EH (cell line): ENCODE results near the gene ZFYVE28.

Experiments
- DNase-seq: peaks from one replicate; pipeline ENCODE4 v3.0.0-alpha.2; 2015; ENCODE audit warnings: low read depth

The ZFYVE28 gene

GRCh38 chr4:2258091-2259035 lies 160.1 kb downstream of the ZFYVE28 start:
- DNase-seq = no peak

DNA sequence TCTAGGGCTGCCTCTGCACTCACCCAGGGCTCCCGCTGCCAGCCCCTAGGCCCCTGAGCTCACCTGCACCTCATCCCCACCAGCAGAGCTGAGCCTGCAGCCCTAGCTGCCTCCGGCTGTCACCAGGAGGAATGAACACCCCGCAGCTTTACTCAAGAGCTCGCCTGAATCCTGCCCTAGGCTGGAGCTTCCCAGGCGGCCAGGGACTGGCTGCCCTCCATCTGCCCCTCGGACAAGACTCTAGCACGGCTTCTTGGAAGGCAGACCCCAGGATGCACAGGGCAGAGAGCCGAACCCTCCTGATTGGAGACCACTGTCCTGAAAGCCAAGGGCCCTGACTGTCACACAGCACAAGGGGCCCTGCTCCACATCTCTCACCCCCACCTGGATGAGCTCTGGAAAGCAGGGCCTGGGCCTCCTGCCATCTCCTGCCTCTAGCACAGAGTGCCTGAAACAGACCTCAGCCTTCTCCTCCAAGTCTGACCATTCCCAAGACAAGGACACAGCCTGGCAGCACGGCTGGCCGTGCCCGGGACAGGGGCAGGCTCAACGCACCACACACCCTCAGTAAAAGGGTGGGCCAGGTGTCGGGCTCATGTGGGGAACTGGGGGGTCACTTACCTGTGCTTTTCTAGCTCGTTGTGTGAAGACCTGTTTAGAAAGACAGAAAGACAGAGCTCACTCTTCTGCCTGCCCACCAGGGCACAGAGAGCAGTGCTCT lies 160.9 kb downstream of the ZFYVE28 start:
- no peak for DNase-seq

DNA sequence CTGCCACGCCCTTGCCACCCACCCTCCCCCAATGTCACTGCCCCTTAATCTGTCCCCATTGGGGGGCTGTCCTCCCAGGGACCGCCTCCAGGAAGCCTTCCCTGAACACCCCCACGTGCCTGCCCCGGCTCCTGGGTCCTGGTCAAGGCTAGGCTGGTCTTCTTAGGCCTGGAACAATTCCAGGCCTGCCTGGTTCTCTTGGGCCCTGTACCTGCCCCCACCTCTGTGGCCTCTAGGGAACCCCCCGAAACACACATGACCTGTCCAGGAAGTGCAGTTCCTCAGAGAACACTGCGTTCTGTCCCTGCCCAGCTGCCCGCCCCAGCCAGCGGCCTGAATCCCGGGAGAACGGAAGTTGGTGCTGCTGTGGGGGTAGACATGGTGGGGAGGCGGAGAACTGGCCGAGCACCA lies 161.7 kb downstream of the ZFYVE28 start:
- DNase-seq = no peak

GRCh38 chr4:2256156-2256731 lies 162.2 kb downstream of the ZFYVE28 start:
- no peak for DNase-seq

- DNase-seq = no peak
These were observed 162.8 kb downstream of the ZFYVE28 start for GRCh38 chr4:2255501-2256155.

DNA sequence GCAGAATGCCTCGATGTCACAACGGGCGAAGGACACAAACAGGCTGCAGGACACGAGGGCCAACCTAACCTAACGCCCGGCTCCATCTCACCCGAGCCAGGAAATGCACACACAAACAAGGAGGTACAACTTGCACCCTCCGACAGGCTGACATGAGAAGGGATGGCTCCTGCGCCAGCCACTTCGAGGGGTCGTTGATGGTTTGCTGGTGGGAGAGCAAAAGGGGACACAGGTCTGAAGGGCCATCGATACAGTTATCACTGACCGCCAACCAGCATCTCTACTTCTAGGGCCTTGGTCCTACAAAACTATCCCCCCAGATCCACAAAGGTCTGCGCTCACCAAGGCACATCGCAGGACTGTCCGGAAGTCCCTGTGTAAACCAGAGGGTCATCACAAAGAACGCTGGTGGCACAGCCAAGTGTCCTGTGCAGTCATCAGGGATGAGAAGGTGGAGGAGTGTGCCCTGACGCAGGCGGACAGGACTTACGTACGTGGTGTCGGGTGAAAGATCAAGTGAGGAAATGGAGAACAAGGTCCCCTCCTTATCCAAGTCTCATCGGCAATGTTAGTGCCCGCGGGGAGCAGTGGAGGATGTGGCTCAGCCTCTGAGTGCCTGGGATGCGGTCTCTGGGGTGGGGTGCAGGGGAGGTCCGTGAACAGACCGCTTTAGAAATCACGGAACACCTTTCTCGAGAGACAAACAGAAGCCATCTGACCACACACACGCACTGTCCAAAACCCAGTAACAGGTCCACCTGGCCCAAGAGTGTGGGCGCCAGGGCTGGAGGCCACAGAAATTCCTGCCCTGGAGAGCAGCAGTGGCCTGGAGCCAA lies 163.6 kb downstream of the ZFYVE28 start:
- DNase-seq = no peak

- DNase-seq = no peak
These were observed 165.0 kb downstream of the ZFYVE28 start for GRCh38 chr4:2253160-2254084.

- DNase-seq = no peak
These were observed 165.8 kb downstream of the ZFYVE28 start for GRCh38 chr4:2252530-2253091.

DNA sequence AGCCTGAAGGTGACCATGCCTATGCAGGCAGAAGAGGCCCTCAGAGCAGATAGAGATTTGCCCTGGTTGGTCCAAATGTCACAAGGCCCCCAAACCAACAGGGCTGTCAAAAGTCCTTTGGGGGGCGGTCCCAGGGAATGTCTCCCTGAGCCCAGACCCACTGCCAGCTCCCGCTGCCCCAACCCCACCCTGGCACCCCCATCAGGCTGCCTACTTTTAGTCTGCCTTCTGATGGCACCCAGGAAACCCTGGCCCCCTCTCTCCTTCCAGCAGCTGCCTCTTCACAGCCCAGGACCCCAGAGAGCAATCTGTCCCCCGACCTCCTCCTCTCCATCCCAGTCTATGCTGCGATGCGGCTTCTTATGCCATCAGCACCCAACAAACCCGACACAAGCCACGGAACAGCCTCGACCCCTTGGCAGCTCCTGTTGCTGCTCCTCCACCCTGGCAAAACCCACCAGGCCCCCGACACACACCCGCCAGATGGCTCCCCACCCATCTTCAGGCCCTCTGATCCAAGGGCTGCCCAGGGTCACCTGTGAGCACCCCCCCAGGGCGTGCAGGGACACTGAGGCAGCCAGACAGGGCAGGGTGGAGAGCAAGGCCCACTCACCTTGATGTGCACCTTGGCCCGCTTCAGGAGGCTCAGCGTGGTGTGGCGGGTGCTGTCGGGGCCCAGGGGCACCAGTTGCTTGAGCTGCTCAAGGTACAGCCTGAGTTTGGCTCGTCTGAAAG lies 166.5 kb downstream of the ZFYVE28 start:
- no peak for DNase-seq

GRCh38 chr4:2251073-2251794 lies 167.2 kb downstream of the ZFYVE28 start:
- no peak for DNase-seq

GRCh38 chr4:2250357-2251072 lies 167.9 kb downstream of the ZFYVE28 start:
- DNase-seq = no peak

- DNase-seq = no peak
These were observed 168.7 kb downstream of the ZFYVE28 start for GRCh38 chr4:2249526-2250356.

- no peak for DNase-seq
These were observed 169.6 kb downstream of the ZFYVE28 start for GRCh38 chr4:2248821-2249261.

DNA sequence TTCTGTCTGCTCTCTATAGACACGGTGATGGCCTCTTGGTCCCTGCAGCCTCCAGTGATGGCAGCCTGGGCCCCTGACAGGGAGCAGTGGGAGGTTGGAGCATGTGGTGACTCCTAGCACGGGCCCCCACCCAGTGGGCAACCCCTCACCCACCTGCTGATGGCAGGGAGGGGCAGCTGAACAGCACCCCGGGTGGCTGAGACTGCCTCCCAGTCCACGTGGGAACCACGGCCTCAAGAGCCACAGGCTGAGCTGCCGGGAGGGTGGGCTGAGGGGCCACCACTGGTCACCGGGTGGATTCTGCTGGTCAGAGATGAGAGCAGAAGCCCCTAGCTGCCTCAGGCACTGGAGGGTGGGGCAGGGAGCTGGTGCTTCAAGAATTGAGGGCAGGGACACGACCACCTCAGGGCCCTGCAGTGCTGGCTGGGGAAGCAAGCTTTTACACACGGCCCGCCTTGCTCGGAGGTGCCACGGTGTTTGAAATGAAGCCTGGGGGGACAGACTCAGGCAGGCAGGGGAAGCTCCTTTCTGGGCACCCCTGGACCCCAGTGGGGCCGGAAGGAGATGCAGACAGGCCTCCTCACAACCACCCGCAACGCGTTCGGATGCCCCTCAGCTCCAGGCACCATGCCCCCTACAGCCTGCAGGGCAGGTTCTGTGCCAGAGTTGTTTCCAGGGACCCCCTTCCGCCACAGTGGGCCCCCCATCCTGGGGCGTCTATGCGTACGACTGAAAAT lies 170.2 kb downstream of the ZFYVE28 start:
- DNase-seq = no peak

- no peak for DNase-seq
These were observed 171.1 kb downstream of the ZFYVE28 start for GRCh38 chr4:2247128-2248043.
